Mesothelial cell of epicardium (in vitro differentiated cells): Measurements from ENCODE around the gene PAXX. TPM values are rescaled to one million over a fixed set of nuclear protein-coding genes. Genes with fewer than 3 reads are reported as not detected.
A peak's percentile ranks its signal among the peaks of the same experiment; 100 is the strongest.

Experiments
- DNase-seq, 2 experiments: peaks; one replicate each; pipeline ENCODE4 v3.0.0; 2021; ENCODE audit warnings: low spot score in 2 of 2; ENCODE audit not compliant: unreplicated experiment in 2 of 2
- H3K27ac Mint-ChIP-seq: 2 replicates; pipeline ENCODE4 v1.8.0; 2021; ENCODE audit warnings: mixed read lengths
- H3K27me3 Mint-ChIP-seq: 2 replicates; pipeline ENCODE4 v1.8.0; 2021; ENCODE audit warnings: low read depth, mixed read lengths
- H3K36me3 Mint-ChIP-seq: 2 replicates; pipeline ENCODE4 v1.8.0; 2021; ENCODE audit warnings: mixed read lengths
- H3K4me1 Mint-ChIP-seq: 2 replicates; pipeline ENCODE4 v1.8.0; 2021; ENCODE audit warnings: mixed read lengths
- H3K4me3 Mint-ChIP-seq: 2 replicates; pipeline ENCODE4 v1.8.0; 2021; ENCODE audit warnings: mild to moderate bottlenecking, moderate library complexity, mixed read lengths
- H3K9me3 Mint-ChIP-seq: 2 replicates; pipeline ENCODE4 v1.8.0; 2021; ENCODE audit warnings: mixed read lengths
- CTCF ChIP-seq: fragments of 200-600 bp; sonication (generic); IDR thresholded peaks from one replicate; pipeline ENCODE4 v1.5.0; 2021; ENCODE audit warnings: antibody characterized with exemption; ENCODE audit not compliant: unreplicated experiment
- total RNA-seq: library from RNA; stranded (reverse); gene quantifications from 3 replicates; pipeline ENCODE4 v1.2.1, GENCODE V29; 2021

The PAXX gene
- total RNA-seq, 1 donor from 2014 or later, result 53.1 TPM

GRCh38 chr9:137034709-137035506 lies 42.7 kb downstream of the PAXX start:
- Mint-ChIP-seq H3K9me3 (no peaks in the 10 kb centered on the region), H3K4me1 (no peaks in the 10 kb centered on the region), H3K27me3 (no peaks in the 10 kb centered on the region), H3K36me3 (no peaks in the 10 kb centered on the region), H3K27ac (no peak overlapping the region), H3K4me3 (no peak overlapping the region)
- TF ChIP-seq CTCF, result peak; percentile 80
- DNase-seq, result peak; percentile 72 to 88

- Mint-ChIP-seq H3K27ac (no peak overlapping the region), H3K27me3 (no peaks in the 10 kb centered on the region), H3K9me3 (no peaks in the 10 kb centered on the region), H3K36me3 (no peaks in the 10 kb centered on the region), H3K4me3 (no peak overlapping the region), H3K4me1 (no peaks in the 10 kb centered on the region)
- no peak for DNase-seq
- peak; percentile 45 for TF ChIP-seq CTCF
These were observed 43.2 kb downstream of the PAXX start for GRCh38 chr9:137035507-137035834.

- TF ChIP-seq CTCF, result no peak
- H3K9me3 Mint-ChIP-seq, result no peaks in the 10 kb centered on the region
- H3K4me1 Mint-ChIP-seq, result no peaks in the 10 kb centered on the region
- H3K36me3 Mint-ChIP-seq, result no peaks in the 10 kb centered on the region
- no peaks in the 10 kb centered on the region for H3K27me3 Mint-ChIP-seq
- H3K27ac Mint-ChIP-seq, result no peak overlapping the region
- no peak for DNase-seq
- H3K4me3 Mint-ChIP-seq, result no peak overlapping the region
These were observed 43.7 kb downstream of the PAXX start for GRCh38 chr9:137035937-137036336.

- Mint-ChIP-seq H3K27ac (no peak overlapping the region), H3K36me3 (no peaks in the 10 kb centered on the region), H3K9me3 (no peaks in the 10 kb centered on the region), H3K27me3 (no peaks in the 10 kb centered on the region), H3K4me1 (no peaks in the 10 kb centered on the region), H3K4me3 (no peak overlapping the region)
- no peak for TF ChIP-seq CTCF
- DNase-seq, result no peak
These were observed 44.8 kb downstream of the PAXX start for GRCh38 chr9:137037035-137037434.

- no peaks in the 10 kb centered on the region for H3K4me1 Mint-ChIP-seq
- TF ChIP-seq CTCF, result no peak
- H3K27me3 Mint-ChIP-seq, result no peaks in the 10 kb centered on the region
- DNase-seq, result no peak
- H3K36me3 Mint-ChIP-seq, result no peaks in the 10 kb centered on the region
- no peak overlapping the region for H3K27ac Mint-ChIP-seq
- no peak overlapping the region for H3K4me3 Mint-ChIP-seq
- no peaks in the 10 kb centered on the region for H3K9me3 Mint-ChIP-seq
These were observed 45.3 kb downstream of the PAXX start for GRCh38 chr9:137037483-137037882.
